ENCODE measurements around the gene TXNL4B.
"Not testable (repeated sequence)": the region's sequence is repeated elsewhere in the genome, so short reads cannot be mapped to it uniquely, and the experiment has no call there.

Gene TXNL4B

DNA sequence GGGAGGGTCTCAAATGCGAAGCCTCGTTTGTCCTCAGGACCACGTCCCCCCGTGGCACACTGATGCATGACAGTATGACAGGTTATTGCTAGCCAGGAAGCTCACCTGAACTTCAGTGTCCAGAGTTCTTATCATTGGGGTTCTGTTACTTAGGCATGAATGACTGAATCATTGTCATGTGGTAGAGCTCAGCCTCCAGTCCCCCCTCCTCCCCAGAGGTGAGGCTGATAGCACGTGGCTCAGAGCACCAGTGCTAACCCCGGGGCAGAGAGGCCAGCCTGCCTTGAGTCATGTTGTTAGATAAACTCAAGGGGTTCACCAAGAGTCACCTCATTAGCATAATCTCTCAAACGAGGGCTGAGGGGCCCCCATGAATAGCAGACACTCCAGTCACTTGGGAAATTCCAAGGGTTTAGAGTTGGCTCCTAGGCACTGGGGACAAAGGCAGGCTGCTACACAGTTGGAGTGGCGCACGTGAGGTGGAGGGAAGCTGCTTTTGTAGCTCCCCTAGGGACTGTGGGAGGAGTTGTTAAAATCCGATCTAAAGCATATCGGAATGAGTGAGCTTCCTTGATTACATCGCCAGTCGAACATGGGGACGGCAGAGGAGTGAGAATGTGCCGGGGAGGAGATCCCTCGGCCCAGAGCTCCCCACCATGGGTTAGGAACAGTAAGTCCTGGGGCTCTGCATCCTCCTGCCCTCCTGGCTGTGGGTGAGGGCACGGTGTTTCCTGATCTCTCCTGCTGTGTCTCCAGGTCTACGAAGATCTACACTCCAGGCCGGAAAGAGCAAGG lies 18.4 kb upstream of the TXNL4B start:
- DNase-seq, result no peak

DNA sequence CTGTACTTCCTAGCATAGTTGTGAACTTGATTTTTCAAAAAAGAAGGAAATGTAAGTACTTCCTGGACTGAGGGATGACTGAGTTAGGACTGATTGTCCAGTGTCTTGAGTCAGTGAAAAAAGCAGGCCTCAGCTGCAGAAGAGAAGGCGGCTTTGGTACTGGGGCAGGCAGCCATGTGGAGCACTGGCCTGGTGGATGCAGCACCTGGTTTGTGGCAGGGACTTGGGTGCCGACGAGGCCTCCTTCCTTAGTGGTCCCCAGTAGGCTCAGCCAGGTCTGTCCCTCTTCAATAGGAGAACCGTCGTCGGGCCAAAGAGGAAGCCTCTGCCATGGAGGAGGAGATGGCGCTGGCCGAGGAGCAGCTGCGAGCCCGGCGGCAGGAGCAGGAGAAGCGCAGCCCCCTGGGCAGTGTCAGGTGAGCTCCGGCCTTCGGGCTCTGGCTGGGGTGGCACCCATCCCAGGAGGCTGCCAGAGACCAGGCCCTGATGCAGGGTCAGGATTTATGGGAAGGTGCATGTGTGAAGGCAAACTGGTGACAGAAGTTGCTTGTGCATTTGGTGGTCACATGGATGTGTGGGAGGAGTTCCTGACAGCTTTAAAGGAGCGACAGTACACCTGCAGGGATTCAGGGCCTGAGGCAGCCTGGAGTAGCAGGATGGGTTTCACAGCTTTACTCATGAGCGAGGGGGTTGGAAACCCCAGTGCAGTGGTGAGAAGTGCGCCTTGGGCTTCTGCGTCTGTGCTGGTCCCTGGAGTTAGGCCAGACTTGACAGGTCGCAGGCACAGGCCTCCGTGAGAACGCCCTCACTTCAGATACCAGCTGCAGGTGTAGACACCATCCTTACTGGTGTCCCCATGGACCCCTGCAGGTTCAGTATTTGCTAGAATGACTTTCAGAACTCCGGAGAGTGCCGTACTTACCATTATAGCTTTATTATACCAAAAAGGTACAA lies 17.5 kb upstream of the TXNL4B start:
- DNase-seq, result no peak

DNA sequence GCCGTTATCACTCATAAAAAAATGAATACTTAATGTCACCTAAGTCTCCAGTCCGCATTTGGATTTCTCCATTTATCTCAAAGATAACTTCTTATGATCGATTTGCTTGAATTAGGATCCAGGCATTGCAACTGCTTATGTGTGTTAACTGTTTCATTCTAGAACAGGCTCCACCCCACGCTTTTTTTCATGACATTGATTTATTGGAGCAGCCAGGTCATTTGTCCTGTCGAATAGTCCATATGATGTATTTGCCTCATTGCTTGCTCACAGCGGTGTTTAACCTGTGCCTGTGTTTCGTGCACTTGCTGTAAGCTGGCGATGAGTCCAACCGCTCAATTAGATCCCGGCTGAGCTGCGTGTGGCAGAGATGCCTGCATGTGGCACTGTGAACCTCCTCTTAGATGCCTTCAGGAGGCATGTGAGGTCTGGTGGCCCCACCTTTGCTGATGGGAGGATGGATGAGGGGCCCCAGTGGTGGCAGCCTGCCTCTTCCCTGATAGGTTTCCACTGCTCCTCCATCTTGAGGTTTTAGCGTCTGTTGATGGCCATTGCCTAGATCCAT lies 16.6 kb upstream of the TXNL4B start:
- DNase-seq, result no peak

DNA sequence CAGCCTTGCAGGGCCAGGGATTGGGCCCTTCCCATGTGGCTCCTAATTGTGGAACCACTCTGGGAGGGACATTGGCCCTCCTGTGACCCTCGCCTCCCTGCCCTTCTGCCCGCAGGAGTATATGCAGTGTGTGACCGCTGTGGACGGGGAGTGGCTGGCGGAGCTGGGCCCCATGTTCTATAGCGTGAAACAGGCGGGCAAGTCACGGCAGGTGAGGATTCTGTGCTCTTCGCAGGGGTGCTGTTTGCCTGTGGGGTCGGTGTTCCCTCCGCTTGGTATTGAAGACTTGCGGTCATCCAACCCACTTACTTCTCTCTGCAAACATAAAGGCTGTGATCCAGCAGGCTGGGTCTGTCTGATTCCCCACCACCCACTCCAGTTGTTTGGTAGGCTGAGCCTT lies 15.9 kb upstream of the TXNL4B start:
- DNase-seq, result no peak

DNA sequence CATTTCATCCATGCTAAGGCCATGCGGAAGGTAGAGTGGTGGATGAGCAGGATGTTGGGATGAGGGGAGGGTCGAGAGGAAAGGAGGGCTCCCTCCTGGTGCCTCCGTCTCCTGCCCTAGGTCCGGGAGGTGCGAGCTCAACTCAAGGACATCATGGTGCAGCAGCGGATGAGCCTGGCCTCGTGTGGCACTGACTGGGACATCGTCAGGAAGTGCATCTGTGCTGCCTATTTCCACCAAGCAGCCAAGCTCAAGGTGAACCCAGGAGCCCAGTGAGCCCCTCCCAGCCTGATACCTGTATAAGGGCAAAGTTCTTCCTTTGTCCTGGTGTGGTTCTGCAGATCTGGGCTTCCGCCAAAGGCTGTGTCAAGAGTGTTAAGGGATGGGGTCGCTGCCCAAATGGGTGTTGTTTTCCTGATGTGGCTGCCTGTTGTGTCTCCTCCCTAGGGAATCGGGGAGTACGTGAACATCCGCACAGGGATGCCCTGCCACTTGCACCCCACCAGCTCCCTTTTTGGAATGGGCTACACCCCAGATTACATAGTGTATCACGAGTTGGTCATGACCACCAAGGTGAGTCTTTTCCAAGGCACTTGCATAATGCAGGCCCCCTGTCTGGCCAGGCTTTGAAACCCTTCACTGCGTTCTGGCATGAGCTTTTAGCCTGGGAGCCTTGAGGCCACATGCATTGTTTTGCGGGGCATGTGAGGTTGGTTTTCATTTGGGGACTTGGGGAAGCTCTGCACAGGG lies 15.1 kb upstream of the TXNL4B start:
- no peak for DNase-seq

DNA sequence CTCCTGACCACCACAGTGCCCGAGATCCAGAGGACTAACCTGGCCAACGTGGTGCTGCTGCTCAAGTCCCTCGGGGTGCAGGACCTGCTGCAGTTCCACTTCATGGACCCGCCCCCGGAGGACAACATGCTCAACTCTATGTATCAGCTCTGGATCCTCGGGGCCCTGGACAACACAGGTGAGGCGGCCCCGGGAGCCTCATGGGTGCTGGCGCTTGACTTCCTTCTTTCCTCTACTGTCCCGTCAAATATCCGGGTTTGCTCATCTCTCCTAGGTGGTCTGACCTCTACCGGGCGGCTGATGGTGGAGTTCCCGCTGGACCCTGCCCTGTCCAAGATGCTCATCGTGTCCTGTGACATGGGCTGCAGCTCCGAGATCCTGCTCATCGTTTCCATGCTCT lies 14.0 kb upstream of the TXNL4B start:
- DNase-seq, result no peak

DNA sequence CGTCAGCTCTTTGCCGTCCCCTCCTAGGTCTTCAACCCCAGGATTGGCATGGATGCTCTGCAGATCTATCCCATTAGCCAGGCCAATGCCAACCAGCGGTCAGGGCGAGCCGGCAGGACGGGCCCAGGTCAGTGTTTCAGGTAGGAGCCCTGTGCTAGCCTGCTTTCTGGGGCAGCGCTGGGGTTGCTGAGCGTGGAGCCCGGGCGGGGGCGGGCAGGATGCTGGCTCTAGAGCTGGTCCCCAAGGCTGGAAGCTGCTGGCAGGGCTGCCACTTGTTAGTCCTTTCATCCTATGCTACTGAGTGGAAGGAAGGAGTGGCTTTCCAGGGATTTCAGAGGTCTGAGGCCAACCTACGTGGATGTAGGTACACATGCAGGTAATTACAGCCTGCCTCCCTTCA lies 12.6 kb upstream of the TXNL4B start:
- DNase-seq, result no peak

DNA sequence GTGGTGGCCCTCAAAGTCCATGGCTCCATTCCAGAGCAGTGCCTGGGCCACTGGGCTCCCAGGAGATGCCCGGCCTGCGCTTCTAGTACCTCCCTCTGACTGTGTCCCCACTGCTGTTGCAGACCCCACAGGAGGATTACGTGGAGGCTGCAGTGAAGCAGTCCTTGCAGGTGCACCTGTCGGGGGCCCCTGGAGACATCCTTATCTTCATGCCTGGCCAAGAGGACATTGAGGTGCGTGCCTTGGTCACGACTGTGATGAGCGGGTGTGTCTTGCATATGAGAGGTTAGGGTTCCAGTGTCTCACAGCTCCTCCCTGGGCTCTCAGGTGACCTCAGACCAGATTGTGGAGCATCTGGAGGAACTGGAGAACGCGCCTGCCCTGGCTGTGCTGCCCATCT lies 11.5 kb upstream of the TXNL4B start:
- DNase-seq, result no peak

DNA sequence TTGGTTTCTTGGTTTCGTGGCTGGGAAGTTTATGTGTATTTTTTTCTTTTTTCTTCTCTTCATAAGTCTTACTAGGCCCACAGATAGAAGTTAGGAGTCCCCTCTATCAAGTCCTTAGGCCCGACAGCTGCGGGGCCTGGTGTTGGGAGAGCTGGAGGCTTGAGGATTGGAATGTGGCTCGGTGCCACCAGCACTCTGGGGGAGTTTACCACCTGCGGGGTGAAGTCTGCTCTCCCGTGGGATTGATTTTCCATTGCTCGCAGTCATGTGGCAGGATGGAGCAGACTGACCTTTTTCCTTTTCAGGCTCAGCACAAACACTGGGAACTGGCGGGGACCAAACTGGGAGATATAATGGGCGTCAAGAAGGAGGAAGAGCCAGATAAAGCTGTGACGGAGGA lies 7.8 kb upstream of the TXNL4B start:
- DNase-seq, result no peak

DNA sequence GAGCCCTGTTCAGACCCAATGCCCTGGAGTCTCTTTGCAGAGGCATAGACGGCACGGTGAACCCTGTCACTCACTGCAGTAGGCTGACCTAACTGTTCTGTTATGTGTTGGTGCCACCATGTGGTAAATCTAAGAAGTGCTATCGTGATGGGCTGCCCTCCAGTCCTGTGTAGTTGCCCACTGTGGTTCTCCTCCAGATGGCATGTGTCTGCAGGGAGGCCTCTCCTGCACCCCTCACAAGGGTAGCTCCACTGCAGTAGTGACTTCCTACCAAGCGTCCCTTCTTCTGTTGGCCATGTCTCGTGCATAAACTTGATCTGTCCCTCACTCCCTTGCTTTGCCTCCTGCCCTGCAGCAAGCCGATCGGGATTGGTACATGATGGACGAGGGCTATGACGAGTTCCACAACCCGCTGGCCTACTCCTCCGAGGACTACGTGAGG lies 6.0 kb upstream of the TXNL4B start:
- DNase-seq, result no peak

DNA sequence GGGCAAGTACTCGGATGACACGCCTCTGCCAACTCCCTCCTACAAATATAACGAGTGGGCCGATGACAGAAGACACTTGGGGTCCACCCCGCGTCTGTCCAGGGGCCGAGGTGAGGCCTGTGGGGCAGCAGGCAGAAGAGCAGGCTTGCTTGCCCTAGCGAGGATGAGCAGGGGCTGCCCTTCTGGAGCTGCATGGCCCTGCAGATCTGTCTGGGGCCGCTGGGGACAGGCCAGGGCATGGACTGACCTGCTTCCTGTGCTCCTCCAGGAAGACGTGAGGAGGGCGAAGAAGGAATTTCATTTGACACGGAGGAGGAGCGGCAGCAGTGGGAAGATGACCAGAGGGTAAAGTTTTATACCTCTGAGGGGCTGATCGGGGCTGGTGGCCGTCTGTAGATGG lies 5.5 kb upstream of the TXNL4B start:
- DNase-seq, result no peak

DNA sequence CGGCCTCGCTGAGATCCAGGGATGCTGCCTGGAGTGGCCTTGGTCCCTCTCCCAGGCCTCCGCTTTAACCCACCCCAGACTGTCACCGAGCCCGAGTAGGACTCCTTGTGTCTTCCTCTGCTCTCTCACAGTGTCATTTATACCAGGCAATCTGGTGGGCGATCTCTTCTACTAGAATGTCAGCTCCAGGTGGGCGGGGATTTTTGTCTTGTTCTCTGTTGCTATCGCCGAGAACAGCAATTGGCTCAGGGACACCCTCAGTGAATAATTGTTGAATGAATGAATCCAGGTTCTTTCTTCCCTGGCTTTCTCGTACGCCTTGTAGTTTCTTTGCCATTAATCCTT lies 818 bp upstream of the TXNL4B start:
- DNase-seq, result peak in 2 of 4 experiments; percentile 28 to 32

DNA sequence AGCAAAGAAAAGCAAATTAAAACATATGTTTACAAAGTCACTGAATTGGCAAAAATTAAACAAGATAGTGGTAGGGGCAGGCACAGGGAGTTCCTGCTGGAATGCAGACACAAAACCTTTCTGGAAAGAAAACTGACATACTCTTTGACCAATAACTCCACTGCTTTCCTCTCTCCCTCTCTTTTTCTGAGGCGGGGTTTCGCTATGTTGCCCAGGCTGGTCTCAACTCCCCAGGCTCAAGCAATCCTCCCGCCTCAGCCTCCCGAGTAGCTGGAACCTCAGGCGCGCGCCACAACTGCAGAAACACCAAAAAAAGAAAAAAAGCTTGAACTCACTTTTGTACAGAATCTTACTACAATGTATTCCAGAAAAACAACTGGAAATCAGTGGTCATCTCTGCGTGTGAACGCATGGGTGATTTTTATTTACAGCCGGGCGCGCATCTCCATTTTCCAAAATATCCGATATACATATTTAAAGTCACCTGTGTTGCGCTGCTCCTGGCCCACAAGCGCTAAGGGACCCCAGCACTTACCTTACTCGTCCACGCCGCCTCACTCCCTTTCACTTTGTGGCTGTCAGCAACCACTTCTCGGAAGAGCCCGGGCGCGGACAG lies 480 bp downstream of the TXNL4B start:
- DNase-seq, result no peak

DNA sequence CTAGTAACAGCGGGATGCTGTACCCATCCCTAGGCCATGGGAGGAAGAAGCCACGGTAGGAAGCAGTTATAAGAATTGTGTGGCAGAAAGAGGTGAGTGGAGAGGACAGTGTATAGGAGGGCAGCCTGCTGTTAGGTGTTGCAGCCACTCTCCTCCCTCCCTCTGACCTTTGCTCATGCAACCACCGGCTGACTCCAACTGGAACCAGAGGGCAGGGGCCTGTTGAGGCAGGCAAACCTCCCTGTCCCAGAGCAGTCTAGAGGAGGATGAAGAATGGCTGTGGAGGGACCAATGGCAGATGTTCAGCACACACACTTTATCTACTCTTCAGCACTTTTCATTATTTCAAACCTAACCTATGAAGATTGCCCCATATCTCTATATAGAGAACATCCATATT lies 2.2 kb downstream of the TXNL4B start:
- DNase-seq, result no peak

DNA sequence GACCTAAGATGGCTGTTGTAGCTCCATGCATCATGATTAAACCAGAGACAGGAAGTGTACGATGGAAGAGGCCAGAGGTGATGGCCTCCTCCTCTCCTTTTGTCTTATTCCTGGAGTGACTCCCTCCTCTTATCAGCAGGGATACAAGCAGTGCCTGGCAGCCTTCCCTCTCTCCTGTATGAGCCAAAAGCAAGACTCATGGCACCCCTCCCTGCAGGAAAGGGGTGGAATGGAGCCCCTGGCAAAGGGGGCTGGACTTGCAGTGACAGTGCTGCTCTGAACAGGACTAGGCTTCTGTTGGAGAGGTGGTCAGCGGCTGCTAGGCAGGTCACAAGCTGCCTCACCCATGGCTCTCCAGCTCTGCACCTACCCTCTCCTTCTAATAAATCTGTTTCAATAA lies 8.4 kb downstream of the TXNL4B start:
- no peak for DNase-seq

DNA sequence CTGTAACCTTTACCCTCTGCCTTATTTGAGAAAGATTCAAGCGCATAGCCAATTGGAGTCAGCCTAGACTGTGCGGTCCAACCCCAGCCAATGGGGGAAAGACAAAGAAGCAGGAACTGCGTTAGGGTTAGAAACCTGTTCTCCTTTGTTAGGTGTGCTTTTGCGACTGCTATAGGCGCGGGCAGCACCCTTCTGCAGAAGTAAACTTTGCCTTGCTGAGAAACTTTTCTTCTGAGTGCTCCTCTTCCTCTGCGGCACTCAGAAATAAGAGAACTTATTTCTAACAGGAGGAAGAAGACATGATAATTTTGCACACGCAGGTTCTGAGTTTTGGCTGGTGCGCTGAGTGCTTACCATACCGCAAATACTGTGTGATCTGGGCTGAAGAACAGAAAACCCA lies 9.0 kb downstream of the TXNL4B start:
- no peak for DNase-seq

DNA sequence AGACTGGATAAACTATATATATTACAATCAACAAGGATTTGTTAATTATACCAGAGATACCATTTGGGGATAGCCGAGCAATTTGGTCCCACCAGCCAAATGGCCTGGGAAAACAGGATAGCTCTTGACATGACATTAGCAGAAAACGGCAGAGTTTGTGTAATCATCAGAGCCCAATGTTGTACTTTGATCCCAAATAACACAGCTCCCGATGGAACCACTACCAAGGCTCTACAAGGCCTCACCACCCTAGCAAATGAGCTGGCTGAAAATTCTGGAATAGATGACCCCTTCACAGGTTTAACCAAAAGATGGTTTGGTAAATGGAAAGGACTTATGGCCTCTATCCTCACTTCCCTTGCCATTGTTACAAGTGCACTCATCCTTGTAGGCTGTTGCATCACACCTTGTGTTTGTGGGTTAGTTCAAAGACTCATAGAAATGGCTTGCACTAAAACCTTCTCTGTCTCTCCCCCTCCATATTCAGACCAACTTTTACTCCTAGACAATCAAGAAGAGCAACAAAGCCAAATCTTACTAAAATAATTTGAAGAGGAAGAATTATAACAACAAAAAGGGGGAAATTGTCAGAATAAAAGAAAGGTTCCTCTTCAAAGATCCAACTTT lies 9.5 kb downstream of the TXNL4B start:
- no peak for DNase-seq

DNA sequence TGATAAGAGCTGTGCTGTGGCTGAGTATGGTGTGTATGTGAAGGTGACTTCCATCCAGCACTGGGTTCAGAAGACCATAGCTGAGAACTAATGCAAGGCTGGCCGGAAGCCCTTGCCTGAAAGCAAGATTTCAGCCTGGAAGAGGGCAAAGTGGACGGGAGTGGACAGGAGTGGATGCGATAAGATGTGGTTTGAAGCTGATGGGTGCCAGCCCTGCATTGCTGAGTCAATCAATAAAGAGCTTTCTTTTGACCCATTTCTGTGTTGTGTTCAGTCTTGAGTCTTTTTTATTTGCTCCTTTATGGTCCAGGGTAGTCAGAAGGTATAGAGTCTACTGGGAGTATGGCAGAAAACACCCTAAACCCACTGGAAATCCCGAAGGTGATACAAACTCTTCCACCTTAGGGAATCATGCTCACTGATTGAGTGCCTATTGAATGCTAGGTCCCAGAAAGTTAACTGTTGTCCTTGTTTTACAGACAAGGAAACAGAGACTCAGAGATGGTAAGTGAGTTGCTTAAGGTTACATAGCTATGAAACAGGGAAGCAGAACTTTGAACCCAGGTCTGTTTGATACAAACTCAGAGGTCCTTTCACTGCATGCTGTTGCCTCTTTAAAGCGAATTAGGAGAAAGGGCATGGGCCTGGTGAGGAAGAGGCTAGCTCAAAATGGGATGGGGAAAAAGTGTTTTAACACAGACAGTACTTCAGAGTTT lies 16.3 kb downstream of the TXNL4B start:
- DNase-seq, result not testable (repeated sequence)

DNA sequence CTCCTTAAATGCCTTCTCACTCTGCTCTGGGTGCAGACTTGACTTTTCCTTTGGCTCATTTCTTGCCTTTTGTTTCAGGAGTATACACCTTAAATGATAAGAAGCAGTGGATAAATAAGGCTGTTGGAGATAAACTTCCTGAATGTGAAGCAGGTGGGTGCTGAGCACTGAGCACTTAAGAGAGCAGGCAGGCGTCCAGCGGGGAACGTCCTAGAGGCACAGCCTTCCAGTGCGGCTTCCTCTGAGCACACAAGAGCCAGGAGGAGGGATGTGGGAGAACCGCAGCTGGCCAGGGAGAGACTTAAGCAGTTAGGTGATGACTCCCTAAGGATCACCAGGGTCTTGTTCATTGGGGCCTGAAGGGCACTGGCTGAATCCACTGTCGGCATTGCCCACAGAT lies 18.4 kb downstream of the TXNL4B start:
- DNase-seq, result not testable (repeated sequence)

DNA sequence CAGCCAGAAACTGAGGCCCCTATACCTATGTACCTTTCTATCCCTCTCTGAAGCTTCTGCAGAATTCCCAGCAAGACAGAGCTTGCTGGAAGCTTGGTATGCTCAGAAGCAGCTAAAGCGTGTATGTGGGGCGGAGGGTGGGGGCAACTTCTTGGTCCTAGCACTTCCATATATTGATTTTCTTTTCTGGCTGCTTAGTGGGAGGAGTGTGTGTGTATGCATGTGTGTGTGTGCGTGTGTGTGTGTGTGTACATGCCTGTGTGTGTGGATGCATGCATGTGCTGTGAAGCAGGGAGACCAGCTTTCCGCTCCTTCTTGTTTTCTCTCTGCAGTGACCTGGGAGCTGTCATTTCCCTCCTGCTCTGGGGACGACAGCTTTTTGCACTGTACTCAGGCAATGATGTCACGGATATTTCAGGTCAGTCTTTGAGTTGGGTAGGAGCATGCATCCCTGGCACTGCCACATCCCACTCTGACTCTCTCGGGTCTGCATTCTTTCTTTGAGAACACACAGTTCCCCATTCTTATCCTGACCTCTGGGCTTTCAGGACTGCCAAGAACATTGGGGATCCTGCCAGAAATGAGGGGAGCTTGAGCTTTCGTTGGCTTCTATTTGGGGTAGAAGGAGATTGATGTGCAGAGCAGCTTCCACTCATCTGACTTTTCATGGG lies 19.7 kb downstream of the TXNL4B start:
- no peak for DNase-seq
